ENCODE data around the gene MVK.

Gene MVK

GRCh38 chr12:109532721-109533486 is 40.7 kb upstream of the MVK start:
- Histone ChIP-seq H4K20me1 (ENCODE audit: low read depth, low read length) (no peaks in the 10 kb centered on the region), H3K4me3 (ENCODE audit: insufficient read depth, low read length, poor library complexity, severe bottlenecking) (no peak overlapping the region), H2AFZ (ENCODE audit: low read depth, low read length, severe bottlenecking) (no peak overlapping the region), H3K79me2 (ENCODE audit: insufficient read depth, low read length) (no peaks in the 10 kb centered on the region), H3F3A (ENCODE audit: insufficient read depth) (no peaks in the 10 kb centered on the region), H3K36me3 (ENCODE audit: low read length) (no peaks in the 10 kb centered on the region), H3K4me2 (ENCODE audit: low read depth, low read length, poor library complexity, severe bottlenecking) (no peak overlapping the region), H3K9me3 (ENCODE audit: insufficient read depth, low read length) (no peaks in the 10 kb centered on the region), H3K27me3 (ENCODE audit: low read length) (no peaks in the 10 kb centered on the region), H3K27ac (ENCODE audit: low read depth, low read length) (no peak overlapping the region), H3K9ac (ENCODE audit: low read length) (no peak overlapping the region), H3K9me2 (replicated peaks; ENCODE audit: insufficient read depth, low read length) (no peaks in the 10 kb centered on the region)
- TF ChIP-seq, protein P1, sequence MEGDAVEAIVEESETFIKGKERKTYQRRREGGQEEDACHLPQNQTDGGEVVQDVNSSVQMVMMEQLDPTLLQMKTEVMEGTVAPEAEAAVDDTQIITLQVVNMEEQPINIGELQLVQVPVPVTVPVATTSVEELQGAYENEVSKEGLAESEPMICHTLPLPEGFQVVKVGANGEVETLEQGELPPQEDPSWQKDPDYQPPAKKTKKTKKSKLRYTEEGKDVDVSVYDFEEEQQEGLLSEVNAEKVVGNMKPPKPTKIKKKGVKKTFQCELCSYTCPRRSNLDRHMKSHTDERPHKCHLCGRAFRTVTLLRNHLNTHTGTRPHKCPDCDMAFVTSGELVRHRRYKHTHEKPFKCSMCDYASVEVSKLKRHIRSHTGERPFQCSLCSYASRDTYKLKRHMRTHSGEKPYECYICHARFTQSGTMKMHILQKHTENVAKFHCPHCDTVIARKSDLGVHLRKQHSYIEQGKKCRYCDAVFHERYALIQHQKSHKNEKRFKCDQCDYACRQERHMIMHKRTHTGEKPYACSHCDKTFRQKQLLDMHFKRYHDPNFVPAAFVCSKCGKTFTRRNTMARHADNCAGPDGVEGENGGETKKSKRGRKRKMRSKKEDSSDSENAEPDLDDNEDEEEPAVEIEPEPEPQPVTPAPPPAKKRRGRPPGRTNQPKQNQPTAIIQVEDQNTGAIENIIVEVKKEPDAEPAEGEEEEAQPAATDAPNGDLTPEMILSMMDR (IDR thresholded peaks at IDR 0.05; ENCODE audit: insufficient read depth, low read length, poor library complexity, severe bottlenecking), result no peak
- TF ChIP-seq EZH2phosphoT487 (conservative IDR thresholded peaks at IDR 0.05; ENCODE audit: low read length), result no peak

GRCh38 chr12:109533487-109533740 is 40.2 kb upstream of the MVK start:
- no peak overlapping the region for H3K27ac ChIP-seq (ENCODE audit: low read depth, low read length)
- H4K20me1 ChIP-seq (ENCODE audit: low read depth, low read length), result no peaks in the 10 kb centered on the region
- H3K9me3 ChIP-seq (ENCODE audit: insufficient read depth, low read length), result no peaks in the 10 kb centered on the region
- TF ChIP-seq, protein P1 (IDR thresholded peaks at IDR 0.05; ENCODE audit: insufficient read depth, low read length, poor library complexity, severe bottlenecking), result no peak
- TF ChIP-seq EZH2phosphoT487 (conservative IDR thresholded peaks at IDR 0.05; ENCODE audit: low read length), result no peak
- no peak overlapping the region for H3K4me3 ChIP-seq (ENCODE audit: insufficient read depth, low read length, poor library complexity, severe bottlenecking)
- H2AFZ ChIP-seq (ENCODE audit: low read depth, low read length, severe bottlenecking), result no peak overlapping the region
- no peaks in the 10 kb centered on the region for H3K9me2 ChIP-seq (replicated peaks; ENCODE audit: insufficient read depth, low read length)
- H3K27me3 ChIP-seq (ENCODE audit: low read length), result no peaks in the 10 kb centered on the region
- no peaks in the 10 kb centered on the region for H3F3A ChIP-seq (ENCODE audit: insufficient read depth)
- no peak overlapping the region for H3K4me2 ChIP-seq (ENCODE audit: low read depth, low read length, poor library complexity, severe bottlenecking)
- no peaks in the 10 kb centered on the region for H3K36me3 ChIP-seq (ENCODE audit: low read length)
- no peak overlapping the region for H3K9ac ChIP-seq (ENCODE audit: low read length)
- no peaks in the 10 kb centered on the region for H3K79me2 ChIP-seq (ENCODE audit: insufficient read depth, low read length)

- H3K4me2 ChIP-seq (ENCODE audit: low read depth, low read length, poor library complexity, severe bottlenecking), result no peak overlapping the region
- H3K27ac ChIP-seq (ENCODE audit: low read depth, low read length), result no peak overlapping the region
- no peaks in the 10 kb centered on the region for H3F3A ChIP-seq (ENCODE audit: insufficient read depth)
- H3K4me3 ChIP-seq (ENCODE audit: insufficient read depth, low read length, poor library complexity, severe bottlenecking), result no peak overlapping the region
- no peak for TF ChIP-seq EZH2phosphoT487 (conservative IDR thresholded peaks at IDR 0.05; ENCODE audit: low read length)
- TF ChIP-seq, protein P1 (IDR thresholded peaks at IDR 0.05; ENCODE audit: insufficient read depth, low read length, poor library complexity, severe bottlenecking), result no peak
- H3K9me3 ChIP-seq (ENCODE audit: insufficient read depth, low read length), result no peaks in the 10 kb centered on the region
- no peaks in the 10 kb centered on the region for H3K79me2 ChIP-seq (ENCODE audit: insufficient read depth, low read length)
- no peaks in the 10 kb centered on the region for H3K27me3 ChIP-seq (ENCODE audit: low read length)
- no peak overlapping the region for H2AFZ ChIP-seq (ENCODE audit: low read depth, low read length, severe bottlenecking)
- H3K9ac ChIP-seq (ENCODE audit: low read length), result no peak overlapping the region
- no peaks in the 10 kb centered on the region for H4K20me1 ChIP-seq (ENCODE audit: low read depth, low read length)
- H3K9me2 ChIP-seq (replicated peaks; ENCODE audit: insufficient read depth, low read length), result no peaks in the 10 kb centered on the region
- H3K36me3 ChIP-seq (ENCODE audit: low read length), result no peaks in the 10 kb centered on the region
Measured at GRCh38 chr12:109534456-109534855, 39.1 kb upstream of the MVK start.
